OCI-LY1 (cell line): ENCODE measurements around the gene ASIC3.

Experiments
- CTCF ChIP-seq: fragments of 200-600 bp; sonication (generic), shearing (Covaris generic); IDR thresholded peaks from 2 replicates; pipeline ENCODE4 v1.5.1; 2017; ENCODE audit warnings: mild to moderate bottlenecking, antibody characterized with exemption, low read length, moderate library complexity, mixed read lengths
- EZH2 ChIP-seq: fragments of 200-600 bp; sonication (generic), shearing (Covaris generic); IDR thresholded peaks from 2 replicates; pipeline ENCODE4 v1.8.0; 2017; ENCODE audit warnings: borderline replicate concordance, mixed run types, mild to moderate bottlenecking, antibody characterized with exemption, low read length, moderate library complexity, mixed read lengths

- TF ChIP-seq EZH2, result no peak
- TF ChIP-seq CTCF, result no peak
Observed at GRCh38 chr7:151053751-151054150, 5.4 kb downstream of the ASIC3 start.
